Caco-2 (cell line): ENCODE data around the gene PSMG3. TPM values are rescaled to one million over a fixed set of nuclear protein-coding genes. Genes with fewer than 3 reads are reported as not detected.

Experiments used
- BruUV-seq: library from RNA; stranded (reverse); fragments of 400-500 nt; replicated peaks from 2 replicates; lab custom pipeline; 2021; lab: Mats Ljungman, UMichigan
- CTCF ChIA-PET: fragments of 300-600 bp; sonication (Branson Sonifier 250); formaldehyde crosslinking; loops from one replicate; lab custom pipeline; 2022; ENCODE audit warnings: antibody characterized with exemption; lab: Charles Lee
- POLR2A ChIA-PET: fragments of 300-600 bp; sonication (Branson Sonifier 250); formaldehyde crosslinking; loops from one replicate; lab custom pipeline; 2022; ENCODE audit warnings: antibody characterized with exemption; lab: Charles Lee
- DNase-seq, 2 experiments: peaks; one replicate each; pipeline versions ENCODE4 v3.0.0 to v3.0.0-alpha.2; 2020 to 2022
- H3K27me3 ChIP-seq: replicated peaks from 2 replicates; pipeline ENCODE4 v1.6.0; 2011; ENCODE audit warnings: low read length; ENCODE audit not compliant: control insufficient read depth, insufficient read depth
- H3K36me3 ChIP-seq: 2 replicates; pipeline ENCODE4 v1.5.1; 2011; ENCODE audit warnings: low read length; ENCODE audit not compliant: control insufficient read depth, insufficient read depth
- H3K4me1 ChIP-seq: fragments of 250-450 bp; sonication (Bioruptor Pico); 2 replicates; pipeline ENCODE4 v1.5.1; 2020; ENCODE audit warnings: mild to moderate bottlenecking
- H3K4me3 ChIP-seq: 2 replicates; pipeline ENCODE4 v1.5.1; 2011; ENCODE audit warnings: low read depth, mild to moderate bottlenecking, control low read depth, low read length
- H3K9me3 ChIP-seq: fragments of 250-450 bp; sonication (Bioruptor Pico); 2 replicates; pipeline ENCODE4 v1.5.1; 2020; ENCODE audit warnings: mild to moderate bottlenecking, moderate library complexity
- H3K27ac Mint-ChIP-seq: one replicate; pipeline ENCODE4 v1.8.0; 2022; ENCODE audit warnings: mixed read lengths; ENCODE audit not compliant: unreplicated experiment
- H3K27me3 Mint-ChIP-seq: one replicate; pipeline ENCODE4 v1.8.0; 2022; ENCODE audit warnings: mixed read lengths; ENCODE audit not compliant: insufficient read depth, unreplicated experiment
- H3K36me3 Mint-ChIP-seq: one replicate; pipeline ENCODE4 v1.8.0; 2022; ENCODE audit warnings: mild to moderate bottlenecking, mixed read lengths; ENCODE audit not compliant: insufficient read depth, unreplicated experiment
- H3K4me1 Mint-ChIP-seq: one replicate; pipeline ENCODE4 v1.8.0; 2022; ENCODE audit warnings: low read depth, mixed read lengths; ENCODE audit not compliant: unreplicated experiment
- H3K4me3 Mint-ChIP-seq: one replicate; pipeline ENCODE4 v1.8.0; 2022; ENCODE audit warnings: mild to moderate bottlenecking, moderate library complexity, mixed read lengths; ENCODE audit not compliant: unreplicated experiment
- H3K9me3 Mint-ChIP-seq: one replicate; pipeline ENCODE4 v1.8.0; 2022; ENCODE audit warnings: mixed read lengths; ENCODE audit not compliant: unreplicated experiment
- CTCF ChIP-seq, 2 experiments: fragments of 200-600 bp in 1 of 2; IDR thresholded peaks; 1 replicate in 1 of 2; 2 replicates in 1 of 2; pipeline versions ENCODE4 v1.5.1 to v1.8.0; 2011 to 2022; ENCODE audit warnings: antibody characterized with exemption in 1 of 2, control low read depth in 1 of 2, inconsistent platforms in 1 of 2, low read depth in 1 of 2, low read length in 1 of 2, mild to moderate bottlenecking in 1 of 2, moderate library complexity in 1 of 2; ENCODE audit not compliant: insufficient read depth in 1 of 2, severe bottlenecking in 1 of 2, unreplicated experiment in 1 of 2
- intact Hi-C: fragments of 100-400 bp; cut with micrococcal nuclease; formaldehyde crosslinking; loops from one replicate; pipeline ENCODE4 v1.10.0; 2022; ENCODE audit not compliant: unreplicated experiment
- total RNA-seq: library from RNA; stranded (reverse); gene quantifications from 2 replicates; pipeline ENCODE4 v1.2.3, GENCODE V29; 2022

PSMG3 gene
- total RNA-seq, 1 experiment from 2014 or later, result 35.1 TPM

- Mint-ChIP-seq H3K9me3 (no peaks in the 10 kb centered on the region), H3K36me3 (no peaks in the 10 kb centered on the region), H3K4me3 (no peak overlapping the region), H3K27ac (no peak overlapping the region), H3K27me3 (peaks cover 30% of the 10 kb centered on the region), H3K4me1 (no peaks in the 10 kb centered on the region)
- ChIA-PET POLR2A (no interaction called here), CTCF (no interaction called here)
- Histone ChIP-seq H3K36me3 (no peaks in the 10 kb centered on the region), H3K4me1 (no peaks in the 10 kb centered on the region), H3K27me3 (no peaks in the 10 kb centered on the region), H3K4me3 (no peak overlapping the region), H3K9me3 (peaks cover 6% of the 10 kb centered on the region)
- BruUV-seq, result no TSS peak
- intact Hi-C loops, result no loop called here
- no peak for TF ChIP-seq CTCF (IDR thresholded peaks at IDR 0.05; ENCODE audit: insufficient read depth in 1 of 2, low read depth in 1 of 2, low read length in 1 of 2, severe bottlenecking in 1 of 2, unreplicated experiment in 1 of 2)
- DNase-seq, result no peak
Observed at GRCh38 chr7:1593904-1594421, 24.1 kb upstream of the PSMG3 start.

GRCh38 chr7:1593091-1593866 is 23.4 kb upstream of the PSMG3 start:
- peak in 1 of 2 experiments; percentile 46 for DNase-seq
- Mint-ChIP-seq H3K9me3 (peaks cover 3% of the 10 kb centered on the region), H3K36me3 (no peaks in the 10 kb centered on the region), H3K27me3 (peaks cover 30% of the 10 kb centered on the region), H3K4me3 (no peak overlapping the region), H3K4me1 (no peaks in the 10 kb centered on the region), H3K27ac (no peak overlapping the region)
- POLR2A ChIA-PET, result no interaction called here
- H3K4me3 ChIP-seq, result no peak overlapping the region
- H3K4me1 ChIP-seq, result no peaks in the 10 kb centered on the region
- peaks cover 8% of the 10 kb centered on the region for H3K9me3 ChIP-seq
- TF ChIP-seq CTCF (IDR thresholded peaks at IDR 0.05; ENCODE audit: insufficient read depth in 1 of 2, low read depth in 1 of 2, low read length in 1 of 2, severe bottlenecking in 1 of 2, unreplicated experiment in 1 of 2), result peak; percentile 50 to 62
- intact Hi-C loops, result no loop called here
- CTCF ChIA-PET, result no interaction called here
- BruUV-seq, result no TSS peak
- H3K36me3 ChIP-seq, result no peaks in the 10 kb centered on the region
- H3K27me3 ChIP-seq, result no peaks in the 10 kb centered on the region

GRCh38 chr7:1592299-1592871 is 22.6 kb upstream of the PSMG3 start:
- intact Hi-C loops, result no loop called here
- ChIA-PET CTCF (interaction anchor here (0.7 kb wide), 1 partner anchor 9 kb away, joined by 3 read pairs; no protein-coding TSS in a partner anchor), POLR2A (no interaction called here)
- no TSS peak for BruUV-seq
- peaks cover 10% of the 10 kb centered on the region for H3K9me3 Mint-ChIP-seq
- H3K4me1 Mint-ChIP-seq, result no peaks in the 10 kb centered on the region
- no peaks in the 10 kb centered on the region for H3K36me3 Mint-ChIP-seq
- peaks cover 8% of the 10 kb centered on the region for H3K9me3 ChIP-seq
- no peaks in the 10 kb centered on the region for H3K27me3 ChIP-seq
- H3K27ac Mint-ChIP-seq, result no peak overlapping the region
- H3K27me3 Mint-ChIP-seq, result peaks cover 33% of the 10 kb centered on the region
- no peaks in the 10 kb centered on the region for H3K4me1 ChIP-seq
- no peak for TF ChIP-seq CTCF (IDR thresholded peaks at IDR 0.05; ENCODE audit: insufficient read depth in 1 of 2, low read depth in 1 of 2, low read length in 1 of 2, severe bottlenecking in 1 of 2, unreplicated experiment in 1 of 2)
- H3K36me3 ChIP-seq, result no peaks in the 10 kb centered on the region
- no peak overlapping the region for H3K4me3 ChIP-seq
- H3K4me3 Mint-ChIP-seq, result no peak overlapping the region
- no peak for DNase-seq
